ENCODE measurements around the gene HCFC1R1. TPM values are rescaled to one million over a fixed set of nuclear protein-coding genes. Genes with fewer than 3 reads are reported as not detected.
"Not testable (repeated sequence)": the region's sequence is repeated elsewhere in the genome, so short reads cannot be mapped to it uniquely, and the experiment has no call there.

HCFC1R1 gene
- total and polyA plus RNA-seq, 2 of the 8 experiments (the other 6 are each of a cell fraction or from before 2014, with no cell fraction given): 72.7 to 138 TPM

DNA sequence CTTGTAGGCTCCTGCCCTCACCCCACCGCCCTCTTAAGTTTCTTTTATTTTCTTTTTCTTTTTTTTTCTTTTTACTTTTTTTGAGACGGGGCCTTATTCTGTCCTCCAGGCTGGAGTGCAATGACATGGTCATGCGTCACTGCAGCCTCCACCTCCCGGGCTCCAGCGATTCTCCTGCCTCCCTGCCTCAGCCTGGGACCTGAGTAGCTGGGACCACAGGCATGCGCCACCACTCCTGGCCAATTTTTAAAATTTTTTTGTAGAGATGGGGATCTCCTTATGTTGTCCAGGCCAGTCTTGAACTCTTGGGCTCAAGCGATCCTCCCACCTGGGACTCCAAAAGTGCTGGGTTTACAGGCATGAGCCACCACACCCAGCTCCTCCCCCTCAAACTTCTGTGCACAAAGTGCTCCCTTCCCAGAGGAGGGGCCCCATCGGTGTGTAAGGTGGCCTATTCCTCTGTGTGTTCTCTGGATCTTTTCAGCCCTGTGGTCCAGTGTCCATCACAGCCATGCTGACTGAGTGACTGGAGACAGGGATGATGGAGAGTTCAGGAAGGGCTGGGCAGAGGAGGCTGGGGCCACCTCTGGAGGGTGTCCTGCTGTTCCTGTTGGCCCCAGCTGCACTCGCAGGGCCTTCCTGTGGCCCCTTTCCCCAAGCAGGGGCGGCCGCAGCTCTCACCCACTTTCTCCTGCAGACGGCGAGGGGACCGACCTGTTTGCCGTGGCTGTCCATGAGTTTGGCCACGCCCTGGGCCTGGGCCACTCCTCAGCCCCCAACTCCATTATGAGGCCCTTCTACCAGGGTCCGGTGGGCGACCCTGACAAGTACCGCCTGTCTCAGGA, 32.8 kb upstream of the HCFC1R1 start (continued):
- TF ChIP-seq HDAC2 (IDR thresholded peaks at IDR 0.05; ENCODE audit: borderline replicate concordance in 1 of 2, low read depth in 2 of 2, low read length in 2 of 2) (no peak), EGR1 (IDR thresholded peaks at IDR 0.05; ENCODE audit: borderline replicate concordance, low read depth, low read length) (no peak), YY1 (IDR thresholded peaks at IDR 0.05; ENCODE audit: low read depth, low read length) (no peak), SP1 (IDR thresholded peaks at IDR 0.05; ENCODE audit: low read depth, low read length) (no peak), KDM4A (IDR thresholded peaks at IDR 0.05; ENCODE audit: low read depth, low read length, severe bottlenecking) (no peak), SAP30 (IDR thresholded peaks at IDR 0.05; ENCODE audit: insufficient read depth, insufficient replicate concordance, low read length) (no peak)

DNA sequence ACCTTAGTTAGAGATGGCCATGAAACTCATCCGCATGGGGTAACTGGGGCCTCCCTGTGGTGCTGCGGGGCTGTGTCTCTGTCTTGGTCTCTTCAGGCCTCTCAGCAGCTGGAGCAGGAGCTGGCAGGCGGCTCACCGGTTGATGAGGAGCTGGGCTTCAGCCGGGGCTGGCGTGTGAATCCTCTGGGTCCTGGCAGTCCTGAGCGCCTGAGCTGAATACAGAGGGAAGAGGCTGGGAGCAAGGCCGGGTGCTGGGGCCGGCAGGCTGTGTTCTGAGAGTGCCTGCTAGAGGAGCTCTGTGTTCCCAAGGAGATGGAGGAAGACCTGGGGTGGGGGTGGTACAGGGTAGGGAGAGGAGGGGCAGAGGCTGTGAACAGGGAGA, 32.0 kb upstream of the HCFC1R1 start:
- H3K4me2 ChIP-seq (ENCODE audit: insufficient read depth in 1 of 2, low read depth in 2 of 2, low read length in 2 of 2); H3K4ac ChIP-seq (replicated peaks; ENCODE audit: insufficient read length, low read depth, low read length); H3K4me3 ChIP-seq (ENCODE audit: extremely low read depth in 1 of 4, insufficient read depth in 2 of 4, low read depth in 3 of 4, low read length in 4 of 4); H3K27me3 ChIP-seq (replicated peaks in 1 of 4; ENCODE audit: control insufficient read depth in 3 of 4, extremely low read depth in 1 of 4, insufficient read depth in 3 of 4, low read length in 3 of 4); H2AFZ ChIP-seq (ENCODE audit: low read length); H2BK15ac ChIP-seq (ENCODE audit: low read length); H2BK5ac ChIP-seq (ENCODE audit: low read depth, low read length); H2BK20ac ChIP-seq (ENCODE audit: low read length); H3K18ac ChIP-seq (ENCODE audit: extremely low read depth, low read length); H2BK12ac ChIP-seq (ENCODE audit: low read depth, low read length); H3K9me3 ChIP-seq (ENCODE audit: insufficient read depth in 2 of 2, low read depth in 1 of 2, low read length in 1 of 2); H2BK120ac ChIP-seq (replicated peaks; ENCODE audit: low read depth, low read length); DNase-seq (ENCODE audit: low read depth in 1 of 2, low spot score in 2 of 2); H2AK5ac ChIP-seq (ENCODE audit: low read depth, low read length); H4K8ac ChIP-seq (ENCODE audit: extremely low read depth, insufficient read depth, low read length); H3K9ac ChIP-seq (replicated peaks in 1 of 4; ENCODE audit: extremely low read depth in 1 of 4, low read depth in 3 of 4, low read length in 3 of 4); H3K27ac ChIP-seq (ENCODE audit: low read depth, low read length); H3K79me1 ChIP-seq (ENCODE audit: low read depth, low read length); H4K5ac ChIP-seq (ENCODE audit: insufficient read length, low read depth, low read length); H3K36me3 ChIP-seq (ENCODE audit: control insufficient read depth in 2 of 4, insufficient read depth in 4 of 4, low read length in 3 of 4); H3K23me2 ChIP-seq (ENCODE audit: low read depth, low read length); H3K23ac ChIP-seq (ENCODE audit: insufficient read length); FAIRE-seq; H3K79me2 ChIP-seq (ENCODE audit: control insufficient read depth in 1 of 2, insufficient read depth in 2 of 2, low read length in 2 of 2); H4K91ac ChIP-seq (replicated peaks; ENCODE audit: insufficient read length, low read length); H3K56ac ChIP-seq (replicated peaks; ENCODE audit: insufficient read length, low read depth, low read length); H3K14ac ChIP-seq (ENCODE audit: insufficient read length): not testable (repeated sequence)
- ChIA-PET POLR2A (ENCODE audit: partially characterized antibody) (interaction anchor here (0.8 to 12.7 kb wide), 24 partner anchors 8 to 79 kb away, joined by 3 to 140 read pairs (median 5); partner anchors contain the start of genes CLDN6, HCFC1R1, THOC6 and TNFRSF12A), CTCF (ENCODE audit: partially characterized antibody) (interaction anchor here (0.7 to 6.6 kb wide), 9 partner anchors 8 to 119 kb away, joined by 3 to 88 read pairs (median 4); no protein-coding TSS in a partner anchor)
- 69% methylated on average over 8 of the region's 9 CpGs; no CpG with 5 or more reads in 1 of the 2 experiments for WGBS, 2 experiments (ENCODE audit: extremely low coverage in 1 of 2, insufficient coverage in 1 of 2, insufficient read length in 1 of 2, insufficient replicate concordance in 2 of 2, low coverage in 1 of 2, low lambda C conversion rate in 2 of 2, missing lambda C conversion rate in 1 of 2)
- Histone ChIP-seq H4K20me1 (replicated peaks in 1 of 2; ENCODE audit: control insufficient read depth in 1 of 2, insufficient read depth in 2 of 2, low read length in 2 of 2) (peaks cover 7 to 13% of the 10 kb centered on the region in 2 experiments), H3K4me1 (replicated peaks in 1 of 4; ENCODE audit: control insufficient read depth in 3 of 4, insufficient read depth in 4 of 4, low read length in 3 of 4) (peaks cover 5 to 17% (median 6%) of the 10 kb centered on the region in 4 experiments; a peak in 6 of 7 replicates)

All from H1 (cell line).